Ovary (tissue), 3 donors: Measurements from ENCODE around the gene ATXN10.

Experiments
- EP300 ChIP-seq: sonication (generic); formaldehyde crosslinking; IDR thresholded peaks from one replicate; pipeline ENCODE4 v1.6.1; 2017; ENCODE audit warnings: antibody characterized with exemption
- POLR2A ChIP-seq: fragments of 450-650 bp; IDR thresholded peaks from one replicate; pipeline ENCODE4 v1.6.1; 2017; ENCODE audit warnings: antibody characterized with exemption, mild to moderate bottlenecking, moderate library complexity
- TF ChIP-seq, protein P1 (sequence below), 3 donors: fragments of 450-650 bp in 2 of 3; fragments of 200-600 bp in 1 of 3; IDR thresholded peaks; one replicate each; pipeline versions ENCODE4 v1.5.1 to v1.8.0; 2016 to 2022; ENCODE audit warnings: antibody characterized with exemption in 3 of 3, mild to moderate bottlenecking in 1 of 3
- donor health status: DM: no; HTN: no; CAD: no.

DNA sequence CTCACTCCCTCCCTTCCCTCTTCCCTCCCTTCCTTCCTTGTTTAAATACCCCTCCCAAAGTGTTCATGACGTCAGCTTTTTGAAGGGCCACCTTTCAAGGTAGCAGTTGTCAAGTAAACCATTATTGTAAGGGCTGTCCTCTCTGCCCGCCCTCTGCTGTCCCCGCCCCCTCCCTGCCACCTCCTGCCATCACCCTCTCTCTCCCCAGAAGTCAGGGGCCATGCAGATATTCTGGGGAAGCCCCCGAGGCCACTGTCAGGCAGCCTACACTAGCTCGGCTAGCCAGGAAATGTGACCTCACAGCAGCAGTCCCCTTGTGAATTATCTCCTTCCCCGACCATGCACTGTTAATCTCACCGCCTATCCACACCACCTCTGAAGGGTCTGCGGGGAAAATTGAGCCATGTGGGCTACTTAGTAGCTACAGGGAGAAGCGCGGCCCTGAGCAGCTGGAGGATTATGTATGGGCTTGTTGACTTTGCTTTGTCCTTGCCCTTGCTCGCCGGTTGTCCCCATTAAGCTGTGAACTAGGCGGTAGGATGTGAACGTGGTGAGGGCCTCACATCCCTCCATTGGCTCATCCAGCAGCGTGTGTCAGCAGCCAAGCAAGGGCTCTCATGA, 42.1 kb upstream of the ATXN10 start:
- no peak for TF ChIP-seq POLR2A
- TF ChIP-seq, protein P1, sequence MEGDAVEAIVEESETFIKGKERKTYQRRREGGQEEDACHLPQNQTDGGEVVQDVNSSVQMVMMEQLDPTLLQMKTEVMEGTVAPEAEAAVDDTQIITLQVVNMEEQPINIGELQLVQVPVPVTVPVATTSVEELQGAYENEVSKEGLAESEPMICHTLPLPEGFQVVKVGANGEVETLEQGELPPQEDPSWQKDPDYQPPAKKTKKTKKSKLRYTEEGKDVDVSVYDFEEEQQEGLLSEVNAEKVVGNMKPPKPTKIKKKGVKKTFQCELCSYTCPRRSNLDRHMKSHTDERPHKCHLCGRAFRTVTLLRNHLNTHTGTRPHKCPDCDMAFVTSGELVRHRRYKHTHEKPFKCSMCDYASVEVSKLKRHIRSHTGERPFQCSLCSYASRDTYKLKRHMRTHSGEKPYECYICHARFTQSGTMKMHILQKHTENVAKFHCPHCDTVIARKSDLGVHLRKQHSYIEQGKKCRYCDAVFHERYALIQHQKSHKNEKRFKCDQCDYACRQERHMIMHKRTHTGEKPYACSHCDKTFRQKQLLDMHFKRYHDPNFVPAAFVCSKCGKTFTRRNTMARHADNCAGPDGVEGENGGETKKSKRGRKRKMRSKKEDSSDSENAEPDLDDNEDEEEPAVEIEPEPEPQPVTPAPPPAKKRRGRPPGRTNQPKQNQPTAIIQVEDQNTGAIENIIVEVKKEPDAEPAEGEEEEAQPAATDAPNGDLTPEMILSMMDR (IDR thresholded peaks at IDR 0.05), result no peak
- no peak for TF ChIP-seq EP300
